ENCODE measurements around the gene CETN1.

Gene CETN1

GRCh38 chr18:567122-567521, 13.1 kb upstream of the CETN1 start:
- no peak for DNase-seq (ENCODE audit: low read depth)
- no peak for TF ChIP-seq MYC (IDR thresholded peaks at IDR 0.05; ENCODE audit: low read depth, low read length)
- TF ChIP-seq MAX (IDR thresholded peaks at IDR 0.05; ENCODE audit: low read depth, low read length) = no peak
- no peak for TF ChIP-seq CTCF (IDR thresholded peaks at IDR 0.05; ENCODE audit: low read depth, low read length)
- no peak for TF ChIP-seq POLR2A (IDR thresholded peaks at IDR 0.05; ENCODE audit: extremely low read depth, insufficient read length)
- no peak overlapping the region for H3K4me3 ChIP-seq (ENCODE audit: low read depth, low read length)

GRCh38 chr18:568731-569130, 11.4 kb upstream of the CETN1 start:
- TF ChIP-seq MAX (IDR thresholded peaks at IDR 0.05; ENCODE audit: low read depth, low read length) (no peak), MYC (IDR thresholded peaks at IDR 0.05; ENCODE audit: low read depth, low read length) (no peak)
- no peak overlapping the region for H3K4me3 ChIP-seq (ENCODE audit: low read depth, low read length)
- no peak for DNase-seq (ENCODE audit: low read depth)

GRCh38 chr18:570256-570655, 9.9 kb upstream of the CETN1 start:
- H3K4me3 ChIP-seq (ENCODE audit: low read depth, low read length) = no peak overlapping the region
- no peak for DNase-seq (ENCODE audit: low read depth)
- TF ChIP-seq CTCF (IDR thresholded peaks at IDR 0.05; ENCODE audit: low read depth, low read length) (no peak), MAX (IDR thresholded peaks at IDR 0.05; ENCODE audit: low read depth, low read length) (no peak), MYC (IDR thresholded peaks at IDR 0.05; ENCODE audit: low read depth, low read length) (no peak), POLR2A (IDR thresholded peaks at IDR 0.05; ENCODE audit: extremely low read depth, insufficient read length) (no peak)

GRCh38 chr18:570697-571096, 9.5 kb upstream of the CETN1 start:
- no peak for TF ChIP-seq POLR2A (IDR thresholded peaks at IDR 0.05; ENCODE audit: extremely low read depth, insufficient read length)
- no peak overlapping the region for H3K4me3 ChIP-seq (ENCODE audit: low read depth, low read length)
- DNase-seq (ENCODE audit: low read depth) = no peak

- DNase-seq (ENCODE audit: low read depth) = no peak
- H3K4me3 ChIP-seq (ENCODE audit: low read depth, low read length) = no peak overlapping the region
- no peak for TF ChIP-seq MAX (IDR thresholded peaks at IDR 0.05; ENCODE audit: low read depth, low read length)
- TF ChIP-seq MYC (IDR thresholded peaks at IDR 0.05; ENCODE audit: low read depth, low read length) = no peak
- no peak for TF ChIP-seq POLR2A (IDR thresholded peaks at IDR 0.05; ENCODE audit: extremely low read depth, insufficient read length)
- no peak for TF ChIP-seq CTCF (IDR thresholded peaks at IDR 0.05; ENCODE audit: low read depth, low read length)
Observed at GRCh38 chr18:572091-572830, 7.9 kb upstream of the CETN1 start.

GRCh38 chr18:572831-573289, 7.3 kb upstream of the CETN1 start:
- no peak for DNase-seq (ENCODE audit: low read depth)
- TF ChIP-seq MYC (IDR thresholded peaks at IDR 0.05; ENCODE audit: low read depth, low read length) = no peak
- TF ChIP-seq MAX (IDR thresholded peaks at IDR 0.05; ENCODE audit: low read depth, low read length) = no peak
- TF ChIP-seq CTCF (IDR thresholded peaks at IDR 0.05; ENCODE audit: low read depth, low read length) = no peak
- TF ChIP-seq POLR2A (IDR thresholded peaks at IDR 0.05; ENCODE audit: extremely low read depth, insufficient read length) = no peak
- H3K4me3 ChIP-seq (ENCODE audit: low read depth, low read length) = no peak overlapping the region
